ENCODE data around the gene ZNF311. TPM values are rescaled to one million over a fixed set of nuclear protein-coding genes. Genes with fewer than 3 reads are reported as not detected.
A peak's percentile ranks its signal among the peaks of the same experiment; 100 is the strongest.

The ZNF311 gene
- total and polyA plus RNA-seq, 2 of the 13 experiments (the other 11 are each of a cell fraction or from before 2014, with no cell fraction given) = not detected

GRCh38 chr6:28947831-28948270 is 57.3 kb downstream of the ZNF311 start (continued):
- TF ChIP-seq SNAPC4 (CRISPR knock-in tag; IDR thresholded peaks at IDR 0.05) (no peak), ZNF256 (CRISPR knock-in tag; conservative IDR thresholded peaks at IDR 0.05) (no peak), PAXIP1 (CRISPR knock-in tag; conservative IDR thresholded peaks at IDR 0.05) (peak; percentile 58; the same call in 1 of the 2 replicates), SALL1 (CRISPR knock-in tag; IDR thresholded peaks at IDR 0.05) (peak; percentile 24; the same call in 1 of the 2 replicates), HIVEP1 (CRISPR knock-in tag; IDR thresholded peaks at IDR 0.05) (no peak), HES4 (CRISPR knock-in tag; IDR thresholded peaks at IDR 0.05; ENCODE audit: borderline replicate concordance) (no peak), CREB1 (IDR thresholded peaks at IDR 0.05) (peak; percentile 37; the same call in 1 of the 2 replicates), CREB1 (CRISPR knock-in tag; IDR thresholded peaks at IDR 0.05) (peak; percentile 69; the same call in 1 of the 2 replicates), ZBTB38 (CRISPR knock-in tag; IDR thresholded peaks at IDR 0.05) (peak; percentile 50; the same call in 1 of the 2 replicates), HNF1A (IDR thresholded peaks at IDR 0.05; ENCODE audit: low read depth) (no peak), HNF1A (CRISPR knock-in tag; IDR thresholded peaks at IDR 0.05; ENCODE audit: borderline replicate concordance) (no peak), ZNF878 (CRISPR knock-in tag; IDR thresholded peaks at IDR 0.05) (no peak), TCF7L2 (IDR thresholded peaks at IDR 0.05; ENCODE audit: low read depth, low read length) (no peak), ZNF740 (CRISPR knock-in tag; IDR thresholded peaks at IDR 0.05) (no peak), ZNF512 (CRISPR knock-in tag; IDR thresholded peaks at IDR 0.05) (no peak), ZFP62 (CRISPR knock-in tag; IDR thresholded peaks at IDR 0.05) (no peak)
